Measurements from ENCODE around the gene KLF17. TPM values are rescaled to one million over a fixed set of nuclear protein-coding genes. Genes with fewer than 3 reads are reported as not detected.

The KLF17 gene
- total and polyA plus RNA-seq, 2 donors (not counting 1 experiment from before 2014, with no cell fraction given) = not detected

DNA sequence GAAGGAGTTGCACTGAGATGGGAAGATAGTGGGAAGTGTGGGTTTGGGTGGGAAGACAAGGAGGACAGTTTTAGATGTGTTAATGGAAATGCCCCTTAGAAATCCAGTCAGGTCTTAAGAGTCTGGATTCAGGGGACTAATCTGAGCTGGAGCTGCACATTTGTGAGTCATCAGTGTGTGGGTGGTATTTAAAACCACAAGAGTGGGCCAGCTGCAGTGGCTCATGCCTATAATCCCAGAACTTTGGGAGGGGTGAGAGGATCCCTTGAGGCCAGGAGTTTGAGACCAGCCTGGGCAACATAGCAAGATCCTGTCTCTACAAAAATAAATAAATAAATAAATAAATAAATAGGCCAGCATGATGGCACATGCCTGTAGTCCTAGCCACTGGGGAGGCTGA lies 46.4 kb upstream of the KLF17 start:
- no peaks in the 10 kb centered on the region for H3K9me3 Mint-ChIP-seq (ENCODE audit: insufficient read depth)
- H3K4me1 Mint-ChIP-seq = peaks cover 48% of the 10 kb centered on the region
- H3K27ac Mint-ChIP-seq = no peak overlapping the region
- CTCF ChIA-PET = no interaction called here
- H3K27ac ChIP-seq (ENCODE audit: low read length in 2 of 2) = no peak overlapping the region
- no peaks in the 10 kb centered on the region for H3K79me2 ChIP-seq (ENCODE audit: control insufficient read depth, insufficient read depth, low read length)
- H3K4me3 ChIP-seq (ENCODE audit: control extremely low read depth in 1 of 5, extremely low read depth in 1 of 5, insufficient read depth in 1 of 5, low read depth in 2 of 5, low read length in 4 of 5) = no peak overlapping the region
- no peak overlapping the region for H3K4me3 Mint-ChIP-seq
- no peaks in the 10 kb centered on the region for H4K20me1 ChIP-seq (ENCODE audit: control insufficient read depth, insufficient read depth, low read length, poor library complexity, severe bottlenecking)
- POLR2A ChIA-PET = no interaction called here
- H3K36me3 ChIP-seq (replicated peaks in 1 of 2; ENCODE audit: control extremely low read depth in 1 of 2, control insufficient read depth in 1 of 2, extremely low read depth in 1 of 2, insufficient read depth in 2 of 2, low read length in 1 of 2) = no peaks in the 10 kb centered on the region
- no peak overlapping the region for H2AFZ ChIP-seq (ENCODE audit: insufficient read depth, low read depth, low read length, poor library complexity, severe bottlenecking)
- peaks cover 0 to 4% (median 0%) of the 10 kb centered on the region in 3 donors for H3K9me3 ChIP-seq (ENCODE audit: control extremely low read depth in 1 of 3, control insufficient read depth in 2 of 3, insufficient read depth in 1 of 3, low read length in 2 of 3)
- DNase-seq (no peak), ATAC-seq (ENCODE audit: low read depth) (no peak)
- no peak for TF ChIP-seq EZH2 (IDR thresholded peaks at IDR 0.05; ENCODE audit: borderline replicate concordance, insufficient read depth, low read depth, low read length, poor library complexity, severe bottlenecking)
- TF ChIP-seq, protein P1, sequence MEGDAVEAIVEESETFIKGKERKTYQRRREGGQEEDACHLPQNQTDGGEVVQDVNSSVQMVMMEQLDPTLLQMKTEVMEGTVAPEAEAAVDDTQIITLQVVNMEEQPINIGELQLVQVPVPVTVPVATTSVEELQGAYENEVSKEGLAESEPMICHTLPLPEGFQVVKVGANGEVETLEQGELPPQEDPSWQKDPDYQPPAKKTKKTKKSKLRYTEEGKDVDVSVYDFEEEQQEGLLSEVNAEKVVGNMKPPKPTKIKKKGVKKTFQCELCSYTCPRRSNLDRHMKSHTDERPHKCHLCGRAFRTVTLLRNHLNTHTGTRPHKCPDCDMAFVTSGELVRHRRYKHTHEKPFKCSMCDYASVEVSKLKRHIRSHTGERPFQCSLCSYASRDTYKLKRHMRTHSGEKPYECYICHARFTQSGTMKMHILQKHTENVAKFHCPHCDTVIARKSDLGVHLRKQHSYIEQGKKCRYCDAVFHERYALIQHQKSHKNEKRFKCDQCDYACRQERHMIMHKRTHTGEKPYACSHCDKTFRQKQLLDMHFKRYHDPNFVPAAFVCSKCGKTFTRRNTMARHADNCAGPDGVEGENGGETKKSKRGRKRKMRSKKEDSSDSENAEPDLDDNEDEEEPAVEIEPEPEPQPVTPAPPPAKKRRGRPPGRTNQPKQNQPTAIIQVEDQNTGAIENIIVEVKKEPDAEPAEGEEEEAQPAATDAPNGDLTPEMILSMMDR (IDR thresholded peaks at IDR 0.05) = no peak
- H3K27me3 ChIP-seq (replicated peaks in 1 of 4; ENCODE audit: control extremely low read depth in 1 of 4, control insufficient read depth in 3 of 4, insufficient read depth in 4 of 4, low read length in 3 of 4) = no peaks in the 10 kb centered on the region
- peaks cover 44 to 46% of the 10 kb centered on the region in 2 donors for H3K4me1 ChIP-seq (ENCODE audit: control insufficient read depth in 2 of 2, insufficient read depth in 2 of 2, low read length in 2 of 2)
- H3K4me2 ChIP-seq (replicated peaks; ENCODE audit: low read depth, low read length, poor library complexity, severe bottlenecking) = no peak overlapping the region
- no peaks in the 10 kb centered on the region for H3K27me3 Mint-ChIP-seq
- H3K9ac ChIP-seq (ENCODE audit: low read length) = no peak overlapping the region
- intact Hi-C loops (cut with micrococcal nuclease) = no loop called here

DNA sequence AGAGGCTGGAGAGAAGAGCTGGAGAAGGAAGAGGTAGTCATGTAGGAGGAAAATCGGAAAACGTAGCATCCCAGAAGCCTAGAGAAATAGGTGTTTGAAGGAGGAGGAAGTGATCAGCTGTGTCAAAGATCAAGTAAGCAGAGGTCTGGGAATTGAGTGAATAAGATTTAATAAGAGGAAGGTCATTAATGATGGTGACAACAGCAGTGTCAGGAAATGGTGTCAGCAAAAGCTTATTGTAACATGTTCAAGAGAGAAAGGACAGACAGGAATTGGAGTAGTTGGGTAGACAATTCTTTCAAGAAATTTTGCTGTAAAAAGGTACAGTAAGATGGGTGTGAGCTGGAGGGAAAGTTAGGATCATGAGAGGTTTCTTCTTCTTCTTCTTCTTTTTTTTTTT lies 45.8 kb upstream of the KLF17 start:
- H3K27ac Mint-ChIP-seq = no peak overlapping the region
- WGBS (ENCODE audit: insufficient coverage) = 93% methylated on average over 2 of the region's 2 CpGs

More for the DNA sequence above, 45.8 kb upstream of the KLF17 start:
- intact Hi-C loops (cut with micrococcal nuclease) = no loop called here
- H3K36me3 ChIP-seq (replicated peaks in 1 of 2; ENCODE audit: control extremely low read depth in 1 of 2, control insufficient read depth in 1 of 2, extremely low read depth in 1 of 2, insufficient read depth in 2 of 2, low read length in 1 of 2) = no peaks in the 10 kb centered on the region
- H3K9me3 Mint-ChIP-seq (ENCODE audit: insufficient read depth) = no peaks in the 10 kb centered on the region
- H4K20me1 ChIP-seq (ENCODE audit: control insufficient read depth, insufficient read depth, low read length, poor library complexity, severe bottlenecking) = no peaks in the 10 kb centered on the region
- peaks cover 42% of the 10 kb centered on the region for H3K4me1 Mint-ChIP-seq
- no peak overlapping the region for H3K4me3 ChIP-seq (ENCODE audit: control extremely low read depth in 1 of 5, extremely low read depth in 1 of 5, insufficient read depth in 1 of 5, low read depth in 2 of 5, low read length in 4 of 5)
- H3K9ac ChIP-seq (ENCODE audit: low read length) = no peak overlapping the region
- no peak overlapping the region for H2AFZ ChIP-seq (ENCODE audit: insufficient read depth, low read depth, low read length, poor library complexity, severe bottlenecking)
- peaks cover 0 to 4% (median 0%) of the 10 kb centered on the region in 3 donors for H3K9me3 ChIP-seq (ENCODE audit: control extremely low read depth in 1 of 3, control insufficient read depth in 2 of 3, insufficient read depth in 1 of 3, low read length in 2 of 3)
- TF ChIP-seq EZH2 (IDR thresholded peaks at IDR 0.05; ENCODE audit: borderline replicate concordance, insufficient read depth, low read depth, low read length, poor library complexity, severe bottlenecking) = no peak
- TF ChIP-seq, protein P1 (IDR thresholded peaks at IDR 0.05) = no peak
- no peak overlapping the region for H3K4me3 Mint-ChIP-seq
- H3K27ac ChIP-seq (ENCODE audit: low read length in 2 of 2) = no peak overlapping the region
- ChIA-PET POLR2A (no interaction called here), CTCF (interaction anchor here (1.3 kb wide), 1 partner anchor 26 kb away, joined by 3 read pairs; no protein-coding TSS in a partner anchor)
- no peaks in the 10 kb centered on the region for H3K27me3 ChIP-seq (replicated peaks in 1 of 4; ENCODE audit: control extremely low read depth in 1 of 4, control insufficient read depth in 3 of 4, insufficient read depth in 4 of 4, low read length in 3 of 4)
- no peak overlapping the region for H3K4me2 ChIP-seq (replicated peaks; ENCODE audit: low read depth, low read length, poor library complexity, severe bottlenecking)
- ATAC-seq (ENCODE audit: low read depth) = no peak
- H3K79me2 ChIP-seq (ENCODE audit: control insufficient read depth, insufficient read depth, low read length) = no peaks in the 10 kb centered on the region
- DNase-seq = no peak
- H3K4me1 ChIP-seq (ENCODE audit: control insufficient read depth in 2 of 2, insufficient read depth in 2 of 2, low read length in 2 of 2) = peaks cover 38 to 40% of the 10 kb centered on the region in 2 donors
- no peaks in the 10 kb centered on the region for H3K27me3 Mint-ChIP-seq
